Caco-2 (cell line): ENCODE measurements around the gene LDLRAD4. TPM values are rescaled to one million over a fixed set of nuclear protein-coding genes. Genes with fewer than 3 reads are reported as not detected.
A peak's percentile ranks its signal among the peaks of the same experiment; 100 is the strongest.

ENCODE experiments used
- BruUV-seq: library from RNA; stranded (reverse); fragments of 400-500 nt; replicated peaks from 2 replicates; lab custom pipeline; 2021; lab: Mats Ljungman, UMichigan
- CTCF ChIA-PET: fragments of 300-600 bp; sonication (Branson Sonifier 250); formaldehyde crosslinking; loops from one replicate; lab custom pipeline; 2022; ENCODE audit warnings: antibody characterized with exemption; lab: Charles Lee
- POLR2A ChIA-PET: fragments of 300-600 bp; sonication (Branson Sonifier 250); formaldehyde crosslinking; loops from one replicate; lab custom pipeline; 2022; ENCODE audit warnings: antibody characterized with exemption; lab: Charles Lee
- DNase-seq, 2 experiments: peaks; one replicate each; pipeline versions ENCODE4 v3.0.0 to v3.0.0-alpha.2; 2020 to 2022
- H3K27me3 ChIP-seq: replicated peaks from 2 replicates; pipeline ENCODE4 v1.6.0; 2011; ENCODE audit warnings: low read length; ENCODE audit not compliant: control insufficient read depth, insufficient read depth
- H3K36me3 ChIP-seq: 2 replicates; pipeline ENCODE4 v1.5.1; 2011; ENCODE audit warnings: low read length; ENCODE audit not compliant: control insufficient read depth, insufficient read depth
- H3K4me1 ChIP-seq: fragments of 250-450 bp; sonication (Bioruptor Pico); 2 replicates; pipeline ENCODE4 v1.5.1; 2020; ENCODE audit warnings: mild to moderate bottlenecking
- H3K4me3 ChIP-seq: 2 replicates; pipeline ENCODE4 v1.5.1; 2011; ENCODE audit warnings: low read depth, mild to moderate bottlenecking, control low read depth, low read length
- H3K9me3 ChIP-seq: fragments of 250-450 bp; sonication (Bioruptor Pico); 2 replicates; pipeline ENCODE4 v1.5.1; 2020; ENCODE audit warnings: mild to moderate bottlenecking, moderate library complexity
- H3K27ac Mint-ChIP-seq: one replicate; pipeline ENCODE4 v1.8.0; 2022; ENCODE audit warnings: mixed read lengths; ENCODE audit not compliant: unreplicated experiment
- H3K27me3 Mint-ChIP-seq: one replicate; pipeline ENCODE4 v1.8.0; 2022; ENCODE audit warnings: mixed read lengths; ENCODE audit not compliant: insufficient read depth, unreplicated experiment
- H3K36me3 Mint-ChIP-seq: one replicate; pipeline ENCODE4 v1.8.0; 2022; ENCODE audit warnings: mild to moderate bottlenecking, mixed read lengths; ENCODE audit not compliant: insufficient read depth, unreplicated experiment
- H3K4me1 Mint-ChIP-seq: one replicate; pipeline ENCODE4 v1.8.0; 2022; ENCODE audit warnings: low read depth, mixed read lengths; ENCODE audit not compliant: unreplicated experiment
- H3K4me3 Mint-ChIP-seq: one replicate; pipeline ENCODE4 v1.8.0; 2022; ENCODE audit warnings: mild to moderate bottlenecking, moderate library complexity, mixed read lengths; ENCODE audit not compliant: unreplicated experiment
- H3K9me3 Mint-ChIP-seq: one replicate; pipeline ENCODE4 v1.8.0; 2022; ENCODE audit warnings: mixed read lengths; ENCODE audit not compliant: unreplicated experiment
- intact Hi-C: fragments of 100-400 bp; cut with micrococcal nuclease; formaldehyde crosslinking; loops from one replicate; pipeline ENCODE4 v1.10.0; 2022; ENCODE audit not compliant: unreplicated experiment
- total RNA-seq: library from RNA; stranded (reverse); gene quantifications from 2 replicates; pipeline ENCODE4 v1.2.3, GENCODE V29; 2022
- TF ChIP-seq, protein P1 (sequence below), 2 experiments: fragments of 200-600 bp in 1 of 2; IDR thresholded peaks; 1 replicate in 1 of 2; 2 replicates in 1 of 2; pipeline versions ENCODE4 v1.5.1 to v1.8.0; 2011 to 2022; ENCODE audit warnings: antibody characterized with exemption in 1 of 2, control low read depth in 1 of 2, inconsistent platforms in 1 of 2, low read depth in 1 of 2, low read length in 1 of 2, mild to moderate bottlenecking in 1 of 2, moderate library complexity in 1 of 2; ENCODE audit not compliant: insufficient read depth in 1 of 2, severe bottlenecking in 1 of 2, unreplicated experiment in 1 of 2

The LDLRAD4 gene
- total RNA-seq, 1 experiment from 2014 or later = 1.2 TPM

DNA sequence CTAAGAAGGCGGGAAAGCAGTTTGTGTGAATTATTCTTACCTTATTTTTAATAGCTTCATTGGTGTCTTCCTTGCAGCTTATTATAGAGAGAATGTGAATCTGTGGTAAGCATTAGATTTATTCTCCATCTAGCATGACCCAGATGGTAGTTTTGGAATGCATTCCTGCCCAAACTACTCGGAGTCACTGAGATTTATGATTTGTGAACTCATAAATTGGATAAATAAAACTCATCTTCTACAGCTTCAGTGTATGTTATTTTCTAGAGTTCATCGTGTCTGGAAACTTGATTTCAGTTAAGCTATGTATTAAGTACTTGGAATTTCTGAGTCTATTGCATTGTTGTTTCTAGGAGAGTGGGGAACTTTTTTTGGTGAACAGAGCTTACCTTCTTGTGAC, 337.3 kb downstream of the LDLRAD4 start:
- no peaks in the 10 kb centered on the region for H3K9me3 Mint-ChIP-seq
- H3K4me3 Mint-ChIP-seq = no peak overlapping the region
- no peak for DNase-seq
- H3K4me1 Mint-ChIP-seq = no peaks in the 10 kb centered on the region
- no peaks in the 10 kb centered on the region for H3K36me3 Mint-ChIP-seq
- Histone ChIP-seq H3K27me3 (no peaks in the 10 kb centered on the region), H3K4me1 (no peaks in the 10 kb centered on the region), H3K4me3 (no peak overlapping the region), H3K9me3 (no peaks in the 10 kb centered on the region), H3K36me3 (no peaks in the 10 kb centered on the region)
- H3K27ac Mint-ChIP-seq = no peak overlapping the region
- TF ChIP-seq, protein P1, sequence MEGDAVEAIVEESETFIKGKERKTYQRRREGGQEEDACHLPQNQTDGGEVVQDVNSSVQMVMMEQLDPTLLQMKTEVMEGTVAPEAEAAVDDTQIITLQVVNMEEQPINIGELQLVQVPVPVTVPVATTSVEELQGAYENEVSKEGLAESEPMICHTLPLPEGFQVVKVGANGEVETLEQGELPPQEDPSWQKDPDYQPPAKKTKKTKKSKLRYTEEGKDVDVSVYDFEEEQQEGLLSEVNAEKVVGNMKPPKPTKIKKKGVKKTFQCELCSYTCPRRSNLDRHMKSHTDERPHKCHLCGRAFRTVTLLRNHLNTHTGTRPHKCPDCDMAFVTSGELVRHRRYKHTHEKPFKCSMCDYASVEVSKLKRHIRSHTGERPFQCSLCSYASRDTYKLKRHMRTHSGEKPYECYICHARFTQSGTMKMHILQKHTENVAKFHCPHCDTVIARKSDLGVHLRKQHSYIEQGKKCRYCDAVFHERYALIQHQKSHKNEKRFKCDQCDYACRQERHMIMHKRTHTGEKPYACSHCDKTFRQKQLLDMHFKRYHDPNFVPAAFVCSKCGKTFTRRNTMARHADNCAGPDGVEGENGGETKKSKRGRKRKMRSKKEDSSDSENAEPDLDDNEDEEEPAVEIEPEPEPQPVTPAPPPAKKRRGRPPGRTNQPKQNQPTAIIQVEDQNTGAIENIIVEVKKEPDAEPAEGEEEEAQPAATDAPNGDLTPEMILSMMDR (IDR thresholded peaks at IDR 0.05; ENCODE audit: insufficient read depth in 1 of 2, low read depth in 1 of 2, low read length in 1 of 2, severe bottlenecking in 1 of 2, unreplicated experiment in 1 of 2) = no peak
- ChIA-PET CTCF (interaction anchor here (0.6 to 0.7 kb wide), 2 partner anchors 66 to 89 kb away, joined by 3 to 5 read pairs; no protein-coding TSS in a partner anchor), POLR2A (no interaction called here)
- intact Hi-C loops = loop anchor here (5.0 kb wide), 1 partner anchor 171 kb away; the partner anchor contains the start of genes FAM210A and RNMT
- no TSS peak for BruUV-seq
- peaks cover 27% of the 10 kb centered on the region for H3K27me3 Mint-ChIP-seq

GRCh38 chr18:13556502-13556901, 337.9 kb downstream of the LDLRAD4 start:
- H3K27ac Mint-ChIP-seq = no peak overlapping the region
- Histone ChIP-seq H3K4me1 (no peaks in the 10 kb centered on the region), H3K9me3 (no peaks in the 10 kb centered on the region), H3K27me3 (no peaks in the 10 kb centered on the region), H3K4me3 (no peak overlapping the region), H3K36me3 (no peaks in the 10 kb centered on the region)
- TF ChIP-seq, protein P1 (IDR thresholded peaks at IDR 0.05; ENCODE audit: insufficient read depth in 1 of 2, low read depth in 1 of 2, low read length in 1 of 2, severe bottlenecking in 1 of 2, unreplicated experiment in 1 of 2) = no peak
- no peaks in the 10 kb centered on the region for H3K36me3 Mint-ChIP-seq
- BruUV-seq = no TSS peak
- no peak overlapping the region for H3K4me3 Mint-ChIP-seq
- no peak for DNase-seq
- ChIA-PET CTCF (interaction anchor here (0.6 kb wide), 1 partner anchor 156 kb away, joined by 3 read pairs; no protein-coding TSS in a partner anchor), POLR2A (no interaction called here)
- H3K9me3 Mint-ChIP-seq = no peaks in the 10 kb centered on the region
- H3K27me3 Mint-ChIP-seq = peaks cover 26% of the 10 kb centered on the region
- H3K4me1 Mint-ChIP-seq = no peaks in the 10 kb centered on the region
- intact Hi-C loops = loop anchor here (5.0 kb wide), 1 partner anchor 171 kb away; the partner anchor contains the start of genes FAM210A and RNMT

GRCh38 chr18:13558124-13558523, 339.6 kb downstream of the LDLRAD4 start:
- no TSS peak for BruUV-seq
- no peaks in the 10 kb centered on the region for H3K4me1 Mint-ChIP-seq
- H3K4me1 ChIP-seq = no peaks in the 10 kb centered on the region
- ChIA-PET CTCF (interaction anchor here (0.7 to 1.1 kb wide), 4 partner anchors 50 to 255 kb away, joined by 3 to 5 read pairs (median 3); no protein-coding TSS in a partner anchor), POLR2A (no interaction called here)
- TF ChIP-seq, protein P1 (IDR thresholded peaks at IDR 0.05; ENCODE audit: insufficient read depth in 1 of 2, low read depth in 1 of 2, low read length in 1 of 2, severe bottlenecking in 1 of 2, unreplicated experiment in 1 of 2) = peak; percentile 59 to 77
- H3K9me3 ChIP-seq = no peaks in the 10 kb centered on the region
- H3K27ac Mint-ChIP-seq = no peak overlapping the region
- H3K27me3 ChIP-seq = no peaks in the 10 kb centered on the region
- no peaks in the 10 kb centered on the region for H3K36me3 Mint-ChIP-seq
- H3K4me3 Mint-ChIP-seq = no peak overlapping the region
- no peak overlapping the region for H3K4me3 ChIP-seq
- no peaks in the 10 kb centered on the region for H3K9me3 Mint-ChIP-seq
- peak in 1 of 2 experiments; percentile 47 for DNase-seq
- no peaks in the 10 kb centered on the region for H3K36me3 ChIP-seq
- intact Hi-C loops = loop anchor here (1.0 to 5.0 kb wide), 3 partner anchors 72 to 243 kb away; partner anchors contain the start of genes FAM210A and RNMT
- peaks cover 16% of the 10 kb centered on the region for H3K27me3 Mint-ChIP-seq
